OCI-M2 (cell line): ENCODE results near the gene RCAN3.
A peak's percentile ranks its signal among the peaks of the same experiment; 100 is the strongest.

Experiments used
- DNase-seq: peaks from one replicate; lab custom pipeline; 2025; ENCODE audit not compliant: unreplicated experiment; lab: John Stamatoyannopoulos, UW

The RCAN3 gene

DNA sequence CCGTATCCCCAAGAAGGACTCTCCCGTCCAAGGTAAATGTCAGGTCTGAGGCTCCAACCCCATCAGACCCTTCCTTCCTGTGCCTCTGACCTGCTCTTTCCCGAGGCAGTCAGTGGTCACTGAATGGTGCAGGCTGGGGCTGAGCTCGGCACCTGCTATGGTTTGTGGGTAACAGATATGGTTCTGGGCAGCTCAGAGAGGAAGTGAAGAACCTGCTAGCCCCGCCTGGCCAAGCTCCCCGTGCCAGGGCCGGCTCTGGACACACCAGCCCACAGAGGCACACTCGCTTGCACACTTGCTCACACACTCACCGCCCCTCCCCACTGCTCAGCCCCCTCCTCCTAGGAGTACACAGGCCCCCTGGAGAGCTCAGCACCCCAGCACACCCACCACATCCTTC, 69.7 kb downstream of the RCAN3 start:
- DNase-seq = no peak

DNA sequence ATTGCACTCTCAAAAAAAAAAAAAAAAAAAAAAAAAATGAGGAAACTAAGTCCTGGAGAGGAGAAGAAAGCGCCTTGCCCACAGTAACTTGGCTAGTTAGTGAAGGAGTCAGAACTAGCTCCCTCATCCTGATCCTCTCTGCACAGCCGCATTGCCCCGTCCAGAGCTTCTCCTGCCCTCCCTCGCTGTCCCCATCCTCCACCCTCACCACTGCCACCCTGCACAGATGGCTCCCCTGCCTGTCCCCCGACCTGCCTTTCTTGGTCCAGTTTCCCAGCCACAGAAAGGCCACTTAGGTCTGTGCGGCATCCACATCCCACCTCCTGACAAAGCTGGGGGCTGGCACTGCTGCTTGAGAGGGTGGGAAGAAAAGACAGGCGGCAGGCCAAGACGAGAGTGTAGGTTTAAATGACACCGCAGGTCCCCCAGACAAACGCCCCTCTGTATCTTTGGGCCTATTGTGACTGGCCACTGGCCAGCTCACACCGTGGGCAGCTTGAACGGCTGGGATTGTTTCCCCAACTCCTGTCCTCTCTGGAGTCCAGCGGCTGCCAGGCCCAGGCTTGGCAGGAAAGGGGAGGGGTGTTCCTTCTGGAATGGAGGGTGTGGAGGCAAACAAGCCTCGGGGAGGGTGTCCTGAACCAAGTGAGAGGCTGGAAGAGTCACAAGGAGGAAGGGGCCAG, 73.4 kb downstream of the RCAN3 start:
- no peak for DNase-seq

DNA sequence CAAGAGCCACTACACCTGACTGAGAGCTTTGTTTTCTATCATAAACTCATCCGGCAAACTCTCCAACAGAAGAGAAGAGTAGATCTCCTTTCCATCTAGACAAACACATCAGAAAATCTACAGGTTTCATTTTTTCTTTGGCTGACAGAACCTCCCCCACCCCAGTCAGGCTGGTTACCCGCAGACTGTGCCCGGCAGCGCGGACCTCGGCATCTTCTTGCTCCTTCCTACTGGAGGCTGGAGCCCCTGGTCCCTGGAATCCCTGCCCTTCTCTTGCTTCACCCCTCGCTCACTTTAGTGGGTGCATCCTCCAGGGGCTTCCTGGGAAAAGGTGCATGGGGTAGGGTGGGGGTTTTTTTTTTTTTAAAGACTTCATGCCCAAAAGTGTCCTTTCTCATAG, 76.2 kb downstream of the RCAN3 start:
- DNase-seq = no peak

DNA sequence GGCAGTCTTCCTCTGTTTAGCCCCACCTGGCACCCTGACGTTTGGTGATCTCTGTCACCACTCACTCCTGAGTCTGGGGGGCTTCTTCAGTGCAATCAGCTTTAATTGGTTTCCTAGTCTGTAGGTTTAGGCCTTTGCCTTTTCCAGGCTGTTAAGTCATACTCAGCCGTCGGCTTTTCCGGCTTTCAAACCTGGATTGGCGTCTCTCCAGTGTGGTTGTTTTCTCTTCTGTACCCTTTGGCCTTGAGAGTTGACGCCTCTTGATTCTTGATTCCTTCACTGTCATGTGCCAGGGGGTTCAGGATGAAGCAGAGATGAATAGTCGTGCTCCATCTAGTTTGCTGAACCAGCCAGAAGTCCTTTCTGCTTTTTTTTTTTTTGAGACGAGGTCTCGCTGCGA, 78.1 kb downstream of the RCAN3 start:
- no peak for DNase-seq

DNA sequence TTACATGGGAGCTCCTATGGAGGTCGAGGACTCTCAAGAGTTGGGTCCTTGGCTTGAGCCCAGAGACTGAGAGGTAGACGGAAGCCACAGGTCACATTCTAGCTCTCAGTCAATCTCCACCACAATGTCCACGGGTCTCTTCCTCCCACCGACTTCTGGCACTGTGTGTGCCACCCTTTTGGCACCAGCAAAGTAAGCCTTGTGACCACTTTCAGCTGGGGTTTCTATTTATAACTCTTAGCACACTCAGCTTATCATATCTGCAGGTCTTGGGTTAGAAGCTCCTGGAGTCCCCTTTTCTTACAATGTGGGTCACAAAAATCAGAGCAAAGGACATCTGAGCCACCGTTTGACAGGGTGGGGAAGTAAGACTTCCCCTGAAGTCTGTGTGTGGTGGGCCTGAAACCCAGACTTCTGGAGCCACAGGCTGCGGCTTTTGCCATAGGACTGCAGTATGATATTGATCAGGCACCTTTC, 81.6 kb downstream of the RCAN3 start:
- DNase-seq = no peak

DNA sequence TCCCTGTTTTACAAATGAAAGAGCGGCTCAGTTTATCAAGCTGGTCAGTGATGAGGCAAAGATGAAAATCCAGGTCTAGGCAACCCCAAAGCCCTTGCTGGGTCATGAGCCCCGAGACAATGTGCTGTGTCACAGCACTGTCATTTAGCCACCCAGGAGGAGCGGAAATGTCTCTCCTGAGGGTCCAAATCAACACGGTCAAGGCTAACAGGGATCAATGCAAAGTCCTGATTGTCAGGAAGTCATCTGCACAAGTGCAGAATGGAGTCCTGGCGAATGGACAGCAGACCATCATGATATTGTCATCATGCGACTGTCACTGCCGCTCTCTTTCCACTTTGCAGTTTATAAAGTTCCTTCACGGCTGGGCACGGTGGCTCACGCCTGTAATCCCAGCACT, 83.5 kb downstream of the RCAN3 start:
- no peak for DNase-seq

DNA sequence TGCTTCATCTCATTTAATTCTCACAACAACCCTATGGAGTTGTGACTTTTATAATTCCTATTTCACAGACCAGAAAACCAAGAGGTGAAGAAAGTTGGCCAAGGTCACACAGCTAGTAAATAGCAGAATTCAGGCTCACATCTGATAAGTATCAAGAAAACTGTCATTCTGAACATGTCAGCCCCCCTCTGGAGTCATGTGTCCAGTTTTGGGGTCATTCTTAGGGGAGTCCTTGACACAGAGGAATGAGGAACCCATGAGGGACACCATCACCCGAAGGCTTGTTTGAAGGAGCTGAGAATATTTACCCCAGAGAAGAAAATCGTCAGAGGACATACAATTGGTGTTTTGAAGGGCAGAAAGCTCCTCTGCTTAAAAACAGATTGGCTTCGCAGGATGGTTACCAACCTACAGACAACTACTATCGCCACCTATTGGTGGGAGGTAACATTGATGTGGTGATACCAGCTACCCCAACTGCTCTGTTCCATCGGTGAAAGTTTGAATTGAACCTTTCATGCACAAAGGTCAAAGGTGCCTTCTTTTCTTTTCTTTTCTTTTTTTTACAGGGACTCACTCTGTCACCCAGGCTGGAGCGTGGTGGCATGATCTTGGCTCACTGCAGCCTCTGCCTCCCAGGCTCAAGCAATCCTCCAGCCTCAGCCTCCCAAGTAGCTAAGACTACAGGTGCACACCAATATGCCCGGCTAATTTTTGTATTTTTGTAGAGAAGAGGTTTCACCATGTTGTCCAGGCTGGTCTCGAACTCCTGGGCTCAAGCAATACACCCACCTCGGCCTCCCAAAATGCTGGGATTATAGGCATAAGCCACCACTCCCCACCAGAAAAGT, 84.6 kb downstream of the RCAN3 start:
- peak; percentile 0 for DNase-seq

DNA sequence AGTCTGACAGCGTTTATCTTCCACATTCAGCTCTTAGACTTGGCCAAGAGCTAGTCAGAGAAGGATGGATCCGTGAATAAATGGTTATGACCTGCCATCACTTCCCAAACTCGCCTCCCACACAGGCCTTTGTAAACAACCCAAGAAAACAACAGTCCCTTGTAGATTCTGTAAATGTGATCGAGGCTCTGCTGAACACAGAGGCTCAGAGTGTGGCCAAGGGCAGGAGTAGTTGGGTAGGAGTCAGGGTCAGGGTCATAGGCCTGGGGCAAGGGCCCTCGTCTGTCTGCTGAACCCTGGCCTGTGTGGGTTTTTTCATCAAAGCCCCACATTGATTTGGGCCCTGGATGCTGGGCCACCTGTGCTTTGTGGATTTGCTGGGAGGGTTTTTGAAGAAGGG, 85.9 kb downstream of the RCAN3 start:
- DNase-seq = no peak

DNA sequence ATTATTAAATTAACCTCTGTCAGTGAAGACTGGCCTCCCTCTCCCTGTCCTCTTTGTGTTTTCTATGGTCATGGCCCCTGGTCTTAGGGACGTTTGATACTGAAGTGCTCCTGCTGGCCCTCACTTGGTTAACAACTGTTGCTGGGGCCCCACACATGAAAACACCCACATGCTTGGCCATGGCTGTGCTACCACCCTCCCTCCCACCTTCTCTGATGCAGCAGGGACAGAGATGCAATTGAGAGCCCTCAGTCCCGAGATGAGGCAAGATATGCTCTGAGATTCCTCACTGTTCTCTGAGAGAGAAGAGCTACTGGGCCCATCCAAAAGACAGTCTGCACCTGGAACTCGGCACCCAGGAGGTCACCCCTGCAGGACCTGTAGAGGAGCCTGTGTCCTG, 86.6 kb downstream of the RCAN3 start:
- DNase-seq = no peak
